Nephron (organoid): Measurements from ENCODE around the gene BMERB1.

ENCODE experiments used
- H3K27ac Mint-ChIP-seq, 3 experiments: 2 replicates each; pipeline ENCODE4 v1.8.0; 2020; ENCODE audit warnings: mixed read lengths in 3 of 3, mild to moderate bottlenecking in 2 of 3, moderate library complexity in 1 of 3
- H3K27me3 Mint-ChIP-seq: 2 replicates; pipeline ENCODE4 v1.8.0; 2021; ENCODE audit warnings: low read depth, mild to moderate bottlenecking, moderate library complexity, mixed read lengths
- H3K36me3 Mint-ChIP-seq: 2 replicates; pipeline ENCODE4 v1.8.0; 2020; ENCODE audit warnings: low read depth, mixed read lengths
- H3K4me1 Mint-ChIP-seq: 2 replicates; pipeline ENCODE4 v1.8.0; 2020; ENCODE audit warnings: mixed read lengths
- H3K4me3 Mint-ChIP-seq, 3 experiments: 2 replicates each; pipeline ENCODE4 v1.8.0; 2020; ENCODE audit warnings: mild to moderate bottlenecking in 3 of 3, mixed read lengths in 3 of 3, moderate library complexity in 2 of 3
- H3K9me3 Mint-ChIP-seq: 2 replicates; pipeline ENCODE4 v1.8.0; 2020; ENCODE audit warnings: mixed read lengths
- TF ChIP-seq, protein P1 (sequence below), 3 experiments: fragments of 200-600 bp; sonication (generic); IDR thresholded peaks; one replicate each; pipeline ENCODE4 v1.5.0; 2021; ENCODE audit warnings: antibody characterized with exemption in 3 of 3; ENCODE audit not compliant: unreplicated experiment in 3 of 3

BMERB1 gene

DNA sequence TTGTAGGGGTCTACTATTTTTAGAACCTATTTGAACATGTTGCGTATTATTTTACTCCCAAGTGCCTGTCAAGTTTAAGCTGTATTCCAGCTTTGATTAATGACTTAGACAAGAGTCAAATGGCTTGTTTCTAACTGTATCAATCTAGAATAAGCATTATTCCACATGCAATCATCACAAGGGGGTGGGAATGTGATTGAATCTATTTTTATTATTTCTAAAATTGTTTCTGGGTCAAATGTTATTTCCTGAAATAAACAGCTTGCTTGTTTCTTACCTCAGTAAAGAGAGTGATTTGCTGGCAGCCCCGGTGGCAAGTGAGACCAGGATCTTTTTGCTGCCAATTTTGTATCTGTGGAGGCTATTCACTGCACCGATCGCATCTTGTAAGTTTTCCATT, 187.1 kb downstream of the BMERB1 start:
- TF ChIP-seq, protein P1, sequence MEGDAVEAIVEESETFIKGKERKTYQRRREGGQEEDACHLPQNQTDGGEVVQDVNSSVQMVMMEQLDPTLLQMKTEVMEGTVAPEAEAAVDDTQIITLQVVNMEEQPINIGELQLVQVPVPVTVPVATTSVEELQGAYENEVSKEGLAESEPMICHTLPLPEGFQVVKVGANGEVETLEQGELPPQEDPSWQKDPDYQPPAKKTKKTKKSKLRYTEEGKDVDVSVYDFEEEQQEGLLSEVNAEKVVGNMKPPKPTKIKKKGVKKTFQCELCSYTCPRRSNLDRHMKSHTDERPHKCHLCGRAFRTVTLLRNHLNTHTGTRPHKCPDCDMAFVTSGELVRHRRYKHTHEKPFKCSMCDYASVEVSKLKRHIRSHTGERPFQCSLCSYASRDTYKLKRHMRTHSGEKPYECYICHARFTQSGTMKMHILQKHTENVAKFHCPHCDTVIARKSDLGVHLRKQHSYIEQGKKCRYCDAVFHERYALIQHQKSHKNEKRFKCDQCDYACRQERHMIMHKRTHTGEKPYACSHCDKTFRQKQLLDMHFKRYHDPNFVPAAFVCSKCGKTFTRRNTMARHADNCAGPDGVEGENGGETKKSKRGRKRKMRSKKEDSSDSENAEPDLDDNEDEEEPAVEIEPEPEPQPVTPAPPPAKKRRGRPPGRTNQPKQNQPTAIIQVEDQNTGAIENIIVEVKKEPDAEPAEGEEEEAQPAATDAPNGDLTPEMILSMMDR (IDR thresholded peaks at IDR 0.05; ENCODE audit: unreplicated experiment in 3 of 3) = no peak

DNA sequence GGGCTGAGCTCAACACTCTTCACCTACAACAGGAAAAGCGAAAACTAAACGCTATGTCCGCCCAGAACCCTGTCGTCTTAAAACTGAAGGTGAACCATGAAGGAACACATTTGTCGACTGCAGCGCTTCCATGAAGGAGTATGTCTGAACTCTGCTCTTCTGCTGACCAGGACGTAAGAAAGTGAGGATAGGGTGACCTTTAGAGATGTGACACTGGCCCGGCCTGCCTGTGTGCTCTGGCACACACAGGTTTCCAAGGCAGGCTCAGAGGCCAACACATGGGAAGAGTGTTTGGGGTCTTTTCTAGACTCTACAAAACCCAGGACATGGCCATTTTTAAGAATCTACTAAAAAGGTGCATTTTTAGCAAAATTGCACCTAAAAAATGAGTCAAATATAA, 187.5 kb downstream of the BMERB1 start:
- no peaks in the 10 kb centered on the region for H3K4me1 Mint-ChIP-seq
- no peaks in the 10 kb centered on the region for H3K27me3 Mint-ChIP-seq
- no peak overlapping the region for H3K4me3 Mint-ChIP-seq
- peaks cover 78% of the 10 kb centered on the region for H3K36me3 Mint-ChIP-seq
- TF ChIP-seq, protein P1 (IDR thresholded peaks at IDR 0.05; ENCODE audit: unreplicated experiment in 3 of 3) = no peak
- H3K9me3 Mint-ChIP-seq = no peaks in the 10 kb centered on the region
- no peak overlapping the region for H3K27ac Mint-ChIP-seq

More for the DNA sequence above, 187.1 kb downstream of the BMERB1 start:
- H3K27me3 Mint-ChIP-seq = no peaks in the 10 kb centered on the region
- no peak overlapping the region for H3K27ac Mint-ChIP-seq
- peaks cover 82% of the 10 kb centered on the region for H3K36me3 Mint-ChIP-seq
- H3K9me3 Mint-ChIP-seq = no peaks in the 10 kb centered on the region
- no peak overlapping the region for H3K4me3 Mint-ChIP-seq
- H3K4me1 Mint-ChIP-seq = no peaks in the 10 kb centered on the region

DNA sequence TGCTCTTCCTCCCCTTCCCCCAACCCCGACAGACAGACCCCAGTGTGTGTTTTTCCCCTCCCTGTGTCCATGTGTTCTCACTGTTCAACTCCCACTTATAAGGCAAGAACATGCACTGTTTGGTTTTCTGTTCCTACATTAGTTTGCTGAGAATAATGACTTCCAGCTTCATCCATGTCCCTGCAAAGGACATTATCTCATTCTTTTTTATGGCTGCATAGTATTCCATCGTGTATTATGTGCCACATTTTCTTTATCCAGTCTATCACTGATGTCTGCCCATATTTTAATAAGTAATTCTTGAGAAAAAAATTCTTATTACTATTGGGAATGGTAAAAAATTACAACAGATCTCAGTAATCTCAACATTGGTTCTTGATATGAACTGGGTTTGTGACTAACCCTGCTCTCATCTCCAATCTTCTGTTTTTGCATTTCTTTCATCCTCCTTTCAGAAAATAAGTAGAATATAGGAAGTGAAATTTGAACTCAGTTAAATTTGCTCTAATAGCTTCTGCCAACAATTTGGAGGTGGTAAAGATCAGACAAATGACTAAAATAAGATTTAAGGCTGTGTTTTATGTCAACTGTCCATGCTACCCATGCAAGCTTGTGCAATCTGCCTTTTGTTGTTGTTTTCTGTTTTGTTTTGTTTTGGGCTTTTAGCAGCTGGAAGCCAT, 197.5 kb downstream of the BMERB1 start:
- TF ChIP-seq, protein P1 (IDR thresholded peaks at IDR 0.05; ENCODE audit: unreplicated experiment in 3 of 3) = no peak
- no peak overlapping the region for H3K4me3 Mint-ChIP-seq
- no peaks in the 10 kb centered on the region for H3K4me1 Mint-ChIP-seq
- peaks cover 74% of the 10 kb centered on the region for H3K36me3 Mint-ChIP-seq
- H3K9me3 Mint-ChIP-seq = no peaks in the 10 kb centered on the region
- no peak overlapping the region for H3K27ac Mint-ChIP-seq
- no peaks in the 10 kb centered on the region for H3K27me3 Mint-ChIP-seq

DNA sequence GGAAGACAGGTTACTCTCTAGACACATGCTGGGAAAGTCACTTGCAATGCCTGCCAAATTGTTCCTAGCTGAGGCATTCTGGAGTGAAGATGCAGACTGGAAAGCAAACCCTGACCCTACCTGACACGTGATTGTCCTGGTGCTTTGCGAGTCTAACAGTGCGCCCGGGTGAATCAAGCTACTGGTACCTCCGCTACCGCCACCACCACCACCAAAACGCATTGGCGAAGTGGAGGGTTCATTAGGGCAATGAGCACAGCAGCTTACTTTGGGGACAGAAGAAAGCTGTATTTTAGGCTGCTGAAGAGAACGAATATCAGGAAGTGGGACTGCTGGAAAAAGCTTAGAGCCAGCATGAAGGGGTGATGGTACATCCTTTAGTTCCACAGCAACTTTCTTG, 201.5 kb downstream of the BMERB1 start:
- H3K9me3 Mint-ChIP-seq = no peaks in the 10 kb centered on the region
- peaks cover 80% of the 10 kb centered on the region for H3K36me3 Mint-ChIP-seq

DNA sequence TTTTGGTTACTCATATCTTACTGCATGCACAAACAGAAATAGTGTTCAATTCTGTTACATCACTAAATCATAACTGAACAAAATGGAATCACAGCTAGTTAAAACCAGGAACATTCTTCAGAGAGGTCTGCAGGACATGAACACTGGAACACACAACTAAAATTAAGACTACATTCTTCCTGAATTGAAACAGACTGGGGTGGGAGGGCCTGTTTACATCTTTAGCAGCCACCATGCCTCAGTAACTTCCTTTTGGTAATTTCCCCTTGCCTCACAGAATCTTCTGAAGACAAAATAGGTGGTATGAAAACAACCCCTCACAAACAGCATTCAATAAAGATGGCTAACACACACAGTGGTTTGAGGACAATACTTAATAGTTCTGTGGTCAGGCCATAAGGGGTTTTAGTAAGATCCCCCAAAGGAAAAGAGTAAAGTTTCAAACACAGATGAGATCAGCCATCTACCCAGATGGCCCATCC, 202.0 kb downstream of the BMERB1 start:
- no peaks in the 10 kb centered on the region for H3K9me3 Mint-ChIP-seq
- no peaks in the 10 kb centered on the region for H3K27me3 Mint-ChIP-seq
- H3K4me3 Mint-ChIP-seq = no peak overlapping the region
- peaks cover 10% of the 10 kb centered on the region for H3K4me1 Mint-ChIP-seq
- TF ChIP-seq, protein P1 (IDR thresholded peaks at IDR 0.05; ENCODE audit: unreplicated experiment in 3 of 3) = no peak
- H3K27ac Mint-ChIP-seq = no peak overlapping the region
- peaks cover 81% of the 10 kb centered on the region for H3K36me3 Mint-ChIP-seq

More for the DNA sequence above, 201.5 kb downstream of the BMERB1 start:
- no peaks in the 10 kb centered on the region for H3K27me3 Mint-ChIP-seq
- H3K4me3 Mint-ChIP-seq = no peak overlapping the region
- H3K4me1 Mint-ChIP-seq = peaks cover 6% of the 10 kb centered on the region
- TF ChIP-seq, protein P1 (IDR thresholded peaks at IDR 0.05; ENCODE audit: unreplicated experiment in 3 of 3) = no peak
- H3K27ac Mint-ChIP-seq = no peak overlapping the region
